HEK293 (cell line): Measurements from ENCODE around the gene ZFP36.

Experiments used
- KLF9 ChIP-seq: fragments of 450-650 bp; formaldehyde crosslinking; IDR thresholded peaks from 2 replicates; pipeline ENCODE4 v1.5.1; 2016; ENCODE audit warnings: missing biosample characterization, missing genetic modification characterization, low read depth
- PRDM1 ChIP-seq: fragments of 450-650 bp; formaldehyde crosslinking; IDR thresholded peaks from 2 replicates; pipeline ENCODE4; 2016; ENCODE audit warnings: missing biosample characterization, missing genetic modification characterization
- SALL2 ChIP-seq: fragments of 450-650 bp; formaldehyde crosslinking; IDR thresholded peaks from 2 replicates; pipeline ENCODE4 v1.5.0; 2017; ENCODE audit warnings: missing biosample characterization, mild to moderate bottlenecking, missing genetic modification characterization, borderline replicate concordance
- SP3 ChIP-seq: fragments of 450-650 bp; formaldehyde crosslinking; IDR thresholded peaks from 2 replicates; pipeline ENCODE4 v1.5.1; 2016; ENCODE audit warnings: missing biosample characterization, missing genetic modification characterization
- ZNF558 ChIP-seq: fragments of 450-650 bp; formaldehyde crosslinking; IDR thresholded peaks from 2 replicates; pipeline ENCODE4 v1.5.1; 2016; ENCODE audit warnings: missing biosample characterization, missing genetic modification characterization
- ZNF785 ChIP-seq: fragments of 450-650 bp; formaldehyde crosslinking; IDR thresholded peaks from 2 replicates; pipeline ENCODE4 v1.5.1; 2016; ENCODE audit warnings: missing biosample characterization, missing genetic modification characterization
- TF ChIP-seq, protein P1 (sequence below): fragments of 450-650 bp; formaldehyde crosslinking; IDR thresholded peaks from 2 replicates; pipeline ENCODE4 v1.5.1; 2016; ENCODE audit warnings: missing biosample characterization, missing genetic modification characterization
- TF ChIP-seq, protein P2 (sequence below): fragments of 450-650 bp; formaldehyde crosslinking; IDR thresholded peaks from 2 replicates; pipeline ENCODE4 v1.5.1; 2016; ENCODE audit warnings: missing biosample characterization, missing genetic modification characterization
- TF ChIP-seq, protein P3 (sequence below): fragments of 450-650 bp; formaldehyde crosslinking; IDR thresholded peaks from 2 replicates; pipeline ENCODE4 v1.5.1; 2016; ENCODE audit warnings: missing biosample characterization, missing genetic modification characterization

DNA sequence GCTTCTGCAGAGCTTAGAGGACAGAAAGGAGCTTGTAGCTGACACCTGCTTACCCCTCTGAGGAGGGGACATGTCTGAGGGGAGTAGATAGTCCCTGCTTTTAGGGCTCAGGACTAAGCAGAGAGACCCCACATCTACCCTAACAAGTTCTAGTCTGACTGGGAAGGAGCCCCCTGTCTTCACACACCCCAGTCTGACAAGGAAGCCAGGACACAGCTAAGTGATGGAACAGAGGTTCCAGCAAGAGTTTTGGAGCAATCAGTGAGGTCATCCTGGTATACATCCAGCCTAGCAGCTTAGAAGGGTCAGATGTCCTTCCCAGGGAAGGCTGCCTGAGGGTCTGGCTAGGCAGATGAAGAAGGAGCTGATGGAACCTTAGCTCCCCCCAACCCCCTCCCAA is 30.7 kb upstream of the ZFP36 start:
- TF ChIP-seq, protein P1, sequence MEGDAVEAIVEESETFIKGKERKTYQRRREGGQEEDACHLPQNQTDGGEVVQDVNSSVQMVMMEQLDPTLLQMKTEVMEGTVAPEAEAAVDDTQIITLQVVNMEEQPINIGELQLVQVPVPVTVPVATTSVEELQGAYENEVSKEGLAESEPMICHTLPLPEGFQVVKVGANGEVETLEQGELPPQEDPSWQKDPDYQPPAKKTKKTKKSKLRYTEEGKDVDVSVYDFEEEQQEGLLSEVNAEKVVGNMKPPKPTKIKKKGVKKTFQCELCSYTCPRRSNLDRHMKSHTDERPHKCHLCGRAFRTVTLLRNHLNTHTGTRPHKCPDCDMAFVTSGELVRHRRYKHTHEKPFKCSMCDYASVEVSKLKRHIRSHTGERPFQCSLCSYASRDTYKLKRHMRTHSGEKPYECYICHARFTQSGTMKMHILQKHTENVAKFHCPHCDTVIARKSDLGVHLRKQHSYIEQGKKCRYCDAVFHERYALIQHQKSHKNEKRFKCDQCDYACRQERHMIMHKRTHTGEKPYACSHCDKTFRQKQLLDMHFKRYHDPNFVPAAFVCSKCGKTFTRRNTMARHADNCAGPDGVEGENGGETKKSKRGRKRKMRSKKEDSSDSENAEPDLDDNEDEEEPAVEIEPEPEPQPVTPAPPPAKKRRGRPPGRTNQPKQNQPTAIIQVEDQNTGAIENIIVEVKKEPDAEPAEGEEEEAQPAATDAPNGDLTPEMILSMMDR = no peak
- TF ChIP-seq, protein P2, sequence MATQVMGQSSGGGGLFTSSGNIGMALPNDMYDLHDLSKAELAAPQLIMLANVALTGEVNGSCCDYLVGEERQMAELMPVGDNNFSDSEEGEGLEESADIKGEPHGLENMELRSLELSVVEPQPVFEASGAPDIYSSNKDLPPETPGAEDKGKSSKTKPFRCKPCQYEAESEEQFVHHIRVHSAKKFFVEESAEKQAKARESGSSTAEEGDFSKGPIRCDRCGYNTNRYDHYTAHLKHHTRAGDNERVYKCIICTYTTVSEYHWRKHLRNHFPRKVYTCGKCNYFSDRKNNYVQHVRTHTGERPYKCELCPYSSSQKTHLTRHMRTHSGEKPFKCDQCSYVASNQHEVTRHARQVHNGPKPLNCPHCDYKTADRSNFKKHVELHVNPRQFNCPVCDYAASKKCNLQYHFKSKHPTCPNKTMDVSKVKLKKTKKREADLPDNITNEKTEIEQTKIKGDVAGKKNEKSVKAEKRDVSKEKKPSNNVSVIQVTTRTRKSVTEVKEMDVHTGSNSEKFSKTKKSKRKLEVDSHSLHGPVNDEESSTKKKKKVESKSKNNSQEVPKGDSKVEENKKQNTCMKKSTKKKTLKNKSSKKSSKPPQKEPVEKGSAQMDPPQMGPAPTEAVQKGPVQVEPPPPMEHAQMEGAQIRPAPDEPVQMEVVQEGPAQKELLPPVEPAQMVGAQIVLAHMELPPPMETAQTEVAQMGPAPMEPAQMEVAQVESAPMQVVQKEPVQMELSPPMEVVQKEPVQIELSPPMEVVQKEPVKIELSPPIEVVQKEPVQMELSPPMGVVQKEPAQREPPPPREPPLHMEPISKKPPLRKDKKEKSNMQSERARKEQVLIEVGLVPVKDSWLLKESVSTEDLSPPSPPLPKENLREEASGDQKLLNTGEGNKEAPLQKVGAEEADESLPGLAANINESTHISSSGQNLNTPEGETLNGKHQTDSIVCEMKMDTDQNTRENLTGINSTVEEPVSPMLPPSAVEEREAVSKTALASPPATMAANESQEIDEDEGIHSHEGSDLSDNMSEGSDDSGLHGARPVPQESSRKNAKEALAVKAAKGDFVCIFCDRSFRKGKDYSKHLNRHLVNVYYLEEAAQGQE (tag by site-specific recombination) = no peak
- TF ChIP-seq, protein P3, sequence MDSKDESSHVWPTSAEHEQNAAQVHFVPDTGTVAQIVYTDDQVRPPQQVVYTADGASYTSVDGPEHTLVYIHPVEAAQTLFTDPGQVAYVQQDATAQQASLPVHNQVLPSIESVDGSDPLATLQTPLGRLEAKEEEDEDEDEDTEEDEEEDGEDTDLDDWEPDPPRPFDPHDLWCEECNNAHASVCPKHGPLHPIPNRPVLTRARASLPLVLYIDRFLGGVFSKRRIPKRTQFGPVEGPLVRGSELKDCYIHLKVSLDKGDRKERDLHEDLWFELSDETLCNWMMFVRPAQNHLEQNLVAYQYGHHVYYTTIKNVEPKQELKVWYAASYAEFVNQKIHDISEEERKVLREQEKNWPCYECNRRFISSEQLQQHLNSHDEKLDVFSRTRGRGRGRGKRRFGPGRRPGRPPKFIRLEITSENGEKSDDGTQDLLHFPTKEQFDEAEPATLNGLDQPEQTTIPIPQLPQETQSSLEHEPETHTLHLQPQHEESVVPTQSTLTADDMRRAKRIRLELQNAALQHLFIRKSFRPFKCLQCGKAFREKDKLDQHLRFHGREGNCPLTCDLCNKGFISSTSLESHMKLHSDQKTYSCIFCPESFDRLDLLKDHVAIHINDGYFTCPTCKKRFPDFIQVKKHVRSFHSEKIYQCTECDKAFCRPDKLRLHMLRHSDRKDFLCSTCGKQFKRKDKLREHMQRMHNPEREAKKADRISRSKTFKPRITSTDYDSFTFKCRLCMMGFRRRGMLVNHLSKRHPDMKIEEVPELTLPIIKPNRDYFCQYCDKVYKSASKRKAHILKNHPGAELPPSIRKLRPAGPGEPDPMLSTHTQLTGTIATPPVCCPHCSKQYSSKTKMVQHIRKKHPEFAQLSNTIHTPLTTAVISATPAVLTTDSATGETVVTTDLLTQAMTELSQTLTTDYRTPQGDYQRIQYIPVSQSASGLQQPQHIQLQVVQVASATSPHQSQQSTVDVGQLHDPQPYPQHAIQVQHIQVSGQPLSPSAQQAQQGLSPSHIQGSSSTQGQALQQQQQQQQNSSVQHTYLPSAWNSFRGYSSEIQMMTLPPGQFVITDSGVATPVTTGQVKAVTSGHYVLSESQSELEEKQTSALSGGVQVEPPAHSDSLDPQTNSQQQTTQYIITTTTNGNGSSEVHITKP = no peak
- TF ChIP-seq SP3 (no peak), SALL2 (tag by site-specific recombination) (no peak), ZNF785 (tag by site-specific recombination) (no peak), PRDM1 (tag by site-specific recombination) (no peak), KLF9 (tag by site-specific recombination) (no peak), ZNF558 (tag by site-specific recombination) (no peak)
